Endodermal cell (in vitro differentiated cells): ENCODE data around the gene ENO4. TPM values are rescaled to one million over a fixed set of nuclear protein-coding genes. Genes with fewer than 3 reads are reported as not detected.

ENCODE experiments used
- DNase-seq: peaks from one replicate; pipeline ENCODE4 v3.0.0-alpha.2; 2017
- H3K27ac ChIP-seq: 2 replicates; pipeline ENCODE4 v1.5.1; 2013; ENCODE audit warnings: mild to moderate bottlenecking, low read depth, low read length, moderate library complexity
- H3K27me3 ChIP-seq: 2 replicates; pipeline ENCODE4 v1.6.1; 2013; ENCODE audit warnings: mild to moderate bottlenecking, low read length, moderate library complexity; ENCODE audit not compliant: insufficient read depth, control insufficient read depth, poor library complexity, severe bottlenecking
- H3K36me3 ChIP-seq: 2 replicates; pipeline ENCODE4 v1.7.0; 2013; ENCODE audit warnings: mild to moderate bottlenecking, low read length, moderate library complexity; ENCODE audit not compliant: control insufficient read depth, insufficient read depth
- H3K4me1 ChIP-seq: one replicate; pipeline ENCODE4 v1.7.0; 2013; ENCODE audit warnings: low read length; ENCODE audit not compliant: control insufficient read depth, insufficient read depth
- H3K4me3 ChIP-seq: 2 replicates; pipeline ENCODE4 v1.5.1; 2013; ENCODE audit warnings: mild to moderate bottlenecking, low read length, moderate library complexity
- H3K9ac ChIP-seq: 2 replicates; pipeline ENCODE4 v1.6.1; 2013; ENCODE audit warnings: mild to moderate bottlenecking, low read length, moderate library complexity; ENCODE audit not compliant: poor library complexity, severe bottlenecking; ENCODE audit errors: extremely low read depth
- H3K9me3 ChIP-seq: 2 replicates; pipeline ENCODE4 v1.6.1; 2013; ENCODE audit warnings: mild to moderate bottlenecking, low read length, moderate library complexity; ENCODE audit not compliant: control insufficient read depth
- H3K27ac Mint-ChIP-seq: 2 replicates; pipeline ENCODE4 v1.8.0; 2020; ENCODE audit warnings: mixed read lengths
- H3K27me3 Mint-ChIP-seq: 2 replicates; pipeline ENCODE4 v1.8.0; 2021; ENCODE audit warnings: mild to moderate bottlenecking, mixed read lengths; ENCODE audit not compliant: insufficient read depth
- H3K36me3 Mint-ChIP-seq: 2 replicates; pipeline ENCODE4 v1.8.0; 2020; ENCODE audit warnings: low read depth, mixed read lengths
- H3K4me1 Mint-ChIP-seq: 2 replicates; pipeline ENCODE4 v1.8.0; 2020; ENCODE audit warnings: mixed read lengths
- H3K4me3 Mint-ChIP-seq: 2 replicates; pipeline ENCODE4 v1.8.0; 2020; ENCODE audit warnings: mild to moderate bottlenecking, moderate library complexity, mixed read lengths
- H3K9me3 Mint-ChIP-seq: 2 replicates; pipeline ENCODE4 v1.8.0; 2020; ENCODE audit warnings: mild to moderate bottlenecking, mixed read lengths
- WGBS, 2 experiments: methylation state at CpG; one replicate each; pipeline versions ENCODE4 v1.1.5 to v1.1.7; 2013; ENCODE audit warnings: missing lambda C conversion rate in 2 of 2, mixed read lengths in 1 of 2; ENCODE audit not compliant: insufficient coverage in 1 of 2, insufficient read length in 1 of 2; 5-methylcytosine and 5-hydroxymethylcytosine counted together
- total RNA-seq, 2 donors: library from RNA; stranded (reverse); fragmentation: NEBNext Ultra II Directional in 1 of 2; extraction: Animal tissue kit (Norgen Biotek cat#: 25700) in 1 of 2; gene quantifications; 2 replicates in 1 of 2; 3 replicates in 1 of 2; pipeline ENCODE4 v1.2.1, GENCODE V29; 2021
- TF ChIP-seq, protein P1 (sequence below): fragments of 200-600 bp; sonication (generic); conservative IDR thresholded peaks from 2 replicates; pipeline ENCODE4 v1.5.0; 2021; ENCODE audit warnings: antibody characterized with exemption, mild to moderate bottlenecking

Gene ENO4
- total RNA-seq, 2 donors from 2014 or later, result 1.1 to 2.2 TPM

DNA sequence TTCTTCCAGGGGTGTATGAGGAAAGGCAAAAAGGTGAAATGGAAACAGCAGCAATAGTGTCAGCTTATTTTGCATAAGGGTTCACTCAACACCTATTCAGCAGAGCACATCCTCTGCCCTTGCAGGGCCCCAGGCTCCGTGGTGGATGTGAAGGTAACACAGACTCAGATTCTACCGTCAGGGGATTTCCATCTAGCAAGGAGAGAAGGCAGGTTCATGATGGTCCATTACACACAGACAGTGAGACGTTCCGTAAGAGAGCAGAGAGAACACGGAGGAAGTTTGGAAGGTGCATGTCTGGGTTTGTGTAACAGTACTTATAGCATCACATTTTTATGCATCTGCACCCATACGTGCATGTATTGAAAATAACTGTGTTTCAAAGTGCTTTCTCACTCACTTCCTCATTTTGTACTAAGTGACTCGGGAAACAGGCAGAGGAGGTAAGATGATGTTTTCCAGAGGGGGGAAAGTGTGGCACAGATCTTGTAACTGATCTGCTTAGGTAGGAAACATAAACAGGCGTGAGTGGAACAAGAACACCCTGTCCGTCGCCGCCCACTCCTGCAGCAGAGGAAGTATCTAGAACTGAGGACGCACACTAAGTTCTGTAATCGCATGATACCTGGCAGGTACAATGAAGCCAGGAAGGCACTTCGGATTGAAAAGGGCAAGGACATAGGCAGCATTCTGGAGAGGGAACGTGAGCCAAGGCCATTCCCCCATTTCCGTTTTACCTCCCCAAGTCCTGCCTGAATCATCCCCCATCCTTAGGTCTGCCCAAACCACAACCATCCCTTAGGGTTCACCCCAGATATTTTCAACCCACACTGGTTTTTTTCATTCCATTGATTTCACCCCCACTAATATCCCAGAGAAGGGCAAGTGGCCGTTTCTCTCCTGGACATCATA, 1.0 kb upstream of the ENO4 start:
- Histone ChIP-seq H3K27ac (no peak overlapping the region), H3K36me3 (no peaks in the 10 kb centered on the region), H3K27me3 (no peaks in the 10 kb centered on the region), H3K9me3 (no peaks in the 10 kb centered on the region), H3K9ac (peak overlapping the region; percentile 78), H3K4me3 (peak overlapping the region; percentile 91), H3K4me1 (peaks cover 4% of the 10 kb centered on the region)
- H3K27ac Mint-ChIP-seq, result peak overlapping the region; percentile 91
- no peaks in the 10 kb centered on the region for H3K36me3 Mint-ChIP-seq
- peak overlapping the region; percentile 81 for H3K4me3 Mint-ChIP-seq
- no peaks in the 10 kb centered on the region for H3K9me3 Mint-ChIP-seq
- peaks cover 12% of the 10 kb centered on the region for H3K27me3 Mint-ChIP-seq
- no peak for DNase-seq
- WGBS, 2 experiments, result 84% methylated on average over 14 to 16 of the region's 17 CpGs
- TF ChIP-seq, protein P1, sequence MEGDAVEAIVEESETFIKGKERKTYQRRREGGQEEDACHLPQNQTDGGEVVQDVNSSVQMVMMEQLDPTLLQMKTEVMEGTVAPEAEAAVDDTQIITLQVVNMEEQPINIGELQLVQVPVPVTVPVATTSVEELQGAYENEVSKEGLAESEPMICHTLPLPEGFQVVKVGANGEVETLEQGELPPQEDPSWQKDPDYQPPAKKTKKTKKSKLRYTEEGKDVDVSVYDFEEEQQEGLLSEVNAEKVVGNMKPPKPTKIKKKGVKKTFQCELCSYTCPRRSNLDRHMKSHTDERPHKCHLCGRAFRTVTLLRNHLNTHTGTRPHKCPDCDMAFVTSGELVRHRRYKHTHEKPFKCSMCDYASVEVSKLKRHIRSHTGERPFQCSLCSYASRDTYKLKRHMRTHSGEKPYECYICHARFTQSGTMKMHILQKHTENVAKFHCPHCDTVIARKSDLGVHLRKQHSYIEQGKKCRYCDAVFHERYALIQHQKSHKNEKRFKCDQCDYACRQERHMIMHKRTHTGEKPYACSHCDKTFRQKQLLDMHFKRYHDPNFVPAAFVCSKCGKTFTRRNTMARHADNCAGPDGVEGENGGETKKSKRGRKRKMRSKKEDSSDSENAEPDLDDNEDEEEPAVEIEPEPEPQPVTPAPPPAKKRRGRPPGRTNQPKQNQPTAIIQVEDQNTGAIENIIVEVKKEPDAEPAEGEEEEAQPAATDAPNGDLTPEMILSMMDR, result no peak
- peaks cover 22% of the 10 kb centered on the region for H3K4me1 Mint-ChIP-seq

DNA sequence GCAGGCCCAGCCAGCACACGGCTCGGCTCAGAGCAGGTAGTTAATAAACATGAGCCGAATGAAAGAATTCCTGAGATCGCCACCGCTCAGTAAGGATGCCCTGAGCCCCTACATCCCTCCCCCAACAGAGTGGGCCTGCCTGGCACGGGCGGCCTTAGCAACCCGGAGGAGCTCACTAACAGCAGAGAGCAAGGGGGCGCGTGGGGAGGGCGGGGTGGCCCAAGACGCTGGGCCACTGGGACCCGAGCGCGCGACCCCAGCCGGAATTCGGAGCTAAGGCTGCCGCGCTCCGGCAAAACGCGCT, 403 bp upstream of the ENO4 start:
- Mint-ChIP-seq H3K36me3 (no peaks in the 10 kb centered on the region), H3K27ac (peak overlapping the region; percentile 91)
- DNase-seq, result no peak

DNA sequence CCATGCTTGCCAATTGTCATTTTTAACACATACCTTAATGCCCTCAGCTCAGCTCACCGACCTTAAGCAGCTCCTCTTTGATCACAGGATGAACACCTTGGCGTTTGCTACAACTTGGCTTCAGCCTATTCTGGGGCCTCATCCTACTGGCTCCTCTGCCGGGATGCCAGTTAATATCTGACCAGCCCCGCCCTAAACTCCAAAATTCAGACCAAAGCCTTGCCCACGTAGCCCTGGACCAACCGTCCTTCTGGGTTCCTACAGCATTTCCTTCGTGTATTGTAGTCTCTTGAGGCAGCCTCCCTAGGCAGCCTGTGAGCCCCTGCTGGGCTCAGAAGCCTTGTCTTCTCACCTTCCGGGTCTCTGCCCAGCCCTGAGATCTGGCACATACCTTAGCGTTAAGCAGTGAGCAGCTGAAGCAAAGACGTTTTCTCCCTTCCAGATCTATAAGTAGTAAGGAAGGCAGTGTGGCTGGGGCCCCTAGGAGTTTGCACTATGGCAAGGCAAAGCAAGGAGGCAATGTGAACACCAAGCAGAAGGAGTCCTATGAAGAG, 836 bp downstream of the ENO4 start:
- TF ChIP-seq, protein P1, result no peak
- H3K27me3 ChIP-seq, result no peaks in the 10 kb centered on the region
- DNase-seq, result peak; percentile 79
- H3K9ac ChIP-seq, result peak overlapping the region; percentile 78
- no peak overlapping the region for H3K27ac ChIP-seq
- Mint-ChIP-seq H3K9me3 (no peaks in the 10 kb centered on the region), H3K27me3 (peaks cover 12% of the 10 kb centered on the region), H3K27ac (peak overlapping the region; percentile 90), H3K36me3 (no peaks in the 10 kb centered on the region), H3K4me1 (peaks cover 22% of the 10 kb centered on the region), H3K4me3 (peak overlapping the region; percentile 81)
- H3K4me1 ChIP-seq, result peaks cover 4% of the 10 kb centered on the region
- no peaks in the 10 kb centered on the region for H3K9me3 ChIP-seq
- peak overlapping the region; percentile 91 for H3K4me3 ChIP-seq
- H3K36me3 ChIP-seq, result no peaks in the 10 kb centered on the region
- WGBS, 2 experiments, result 14 to 24% methylated on average over 6 to 10 of the region's 10 CpGs

More for the DNA sequence above, 403 bp upstream of the ENO4 start:
- Histone ChIP-seq H3K27me3 (no peaks in the 10 kb centered on the region), H3K27ac (peak overlapping the region; percentile 70), H3K9me3 (no peaks in the 10 kb centered on the region), H3K4me3 (peak overlapping the region; percentile 91), H3K9ac (peak overlapping the region; percentile 78), H3K36me3 (no peaks in the 10 kb centered on the region), H3K4me1 (peaks cover 4% of the 10 kb centered on the region)
- TF ChIP-seq, protein P1, result no peak
- Mint-ChIP-seq H3K27me3 (peaks cover 12% of the 10 kb centered on the region), H3K9me3 (no peaks in the 10 kb centered on the region), H3K4me1 (peaks cover 22% of the 10 kb centered on the region), H3K4me3 (peak overlapping the region; percentile 81)
- 2% methylated on average over 9 to 23 of the region's 23 CpGs for WGBS, 2 experiments
